Adipocyte (in vitro differentiated cells): ENCODE measurements around the gene PPP1R9B.

Experiments used
- DNase-seq: peaks from one replicate; pipeline ENCODE4 v3.0.0-alpha.2; 2015; ENCODE audit warnings: low read depth
- H3K27me3 ChIP-seq: replicated peaks from 2 replicates; pipeline ENCODE4 v1.7.0; 2013; ENCODE audit warnings: mild to moderate bottlenecking, low read length, moderate library complexity; ENCODE audit not compliant: control insufficient read depth, insufficient read depth
- H3K36me3 ChIP-seq: 2 replicates; pipeline ENCODE4 v1.7.0; 2013; ENCODE audit warnings: low read length, mild to moderate bottlenecking, moderate library complexity; ENCODE audit not compliant: control insufficient read depth, insufficient read depth, severe bottlenecking
- H3K4me1 ChIP-seq: 2 replicates; pipeline ENCODE4 v1.7.0; 2013; ENCODE audit warnings: mild to moderate bottlenecking, low read length, moderate library complexity; ENCODE audit not compliant: control insufficient read depth, insufficient read depth
- H3K4me3 ChIP-seq: 2 replicates; pipeline ENCODE4 v1.7.0; 2013; ENCODE audit warnings: mild to moderate bottlenecking, low read length, moderate library complexity
- H3K9ac ChIP-seq: 2 replicates; pipeline ENCODE4 v1.7.0; 2013; ENCODE audit warnings: mild to moderate bottlenecking, low read length, moderate library complexity
- H3K9me3 ChIP-seq: 2 replicates; pipeline ENCODE4 v1.7.0; 2013; ENCODE audit warnings: mild to moderate bottlenecking, low read length, moderate library complexity; ENCODE audit not compliant: control insufficient read depth

PPP1R9B gene

DNA sequence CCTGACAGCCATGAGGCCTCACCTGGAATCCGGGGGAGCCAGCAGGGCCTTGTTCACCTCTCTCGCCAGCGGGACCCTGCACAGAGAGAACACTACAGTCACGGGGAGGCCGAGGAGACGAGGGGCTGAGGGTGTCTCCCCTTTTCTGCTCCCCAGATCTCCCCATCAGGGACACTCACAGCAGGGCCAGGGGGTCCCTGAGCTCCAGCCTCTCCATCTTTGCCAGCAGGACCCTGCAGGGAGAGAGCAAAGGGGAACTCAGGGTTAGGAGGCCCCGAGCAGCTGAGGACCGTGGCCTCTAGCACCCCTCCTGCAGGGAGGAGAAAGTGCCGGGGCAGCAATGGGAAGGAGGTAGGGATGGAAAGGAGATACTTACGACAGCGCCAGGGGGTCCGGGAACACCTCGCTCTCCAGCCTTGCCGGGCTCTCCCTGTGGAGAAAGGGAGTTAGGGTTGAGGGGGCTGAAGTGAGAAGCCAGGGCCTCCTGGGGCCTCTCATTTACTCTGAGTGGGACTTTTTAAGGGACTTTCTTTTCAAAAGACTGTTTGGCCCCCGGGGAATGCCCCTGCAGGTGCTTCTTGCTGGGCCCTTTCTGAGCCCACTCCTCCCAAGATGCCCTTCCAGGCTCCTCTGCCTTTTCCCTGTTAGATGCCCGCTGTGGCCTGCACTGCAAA is 42.3 kb upstream of the PPP1R9B start:
- Histone ChIP-seq H3K36me3 (peaks cover 95% of the 10 kb centered on the region), H3K4me3 (peak overlapping the region; percentile 14), H3K9me3 (no peaks in the 10 kb centered on the region), H3K9ac (peak overlapping the region; percentile 100), H3K4me1 (peaks cover 66% of the 10 kb centered on the region), H3K27me3 (no peaks in the 10 kb centered on the region)
- DNase-seq: peak; percentile 18

DNA sequence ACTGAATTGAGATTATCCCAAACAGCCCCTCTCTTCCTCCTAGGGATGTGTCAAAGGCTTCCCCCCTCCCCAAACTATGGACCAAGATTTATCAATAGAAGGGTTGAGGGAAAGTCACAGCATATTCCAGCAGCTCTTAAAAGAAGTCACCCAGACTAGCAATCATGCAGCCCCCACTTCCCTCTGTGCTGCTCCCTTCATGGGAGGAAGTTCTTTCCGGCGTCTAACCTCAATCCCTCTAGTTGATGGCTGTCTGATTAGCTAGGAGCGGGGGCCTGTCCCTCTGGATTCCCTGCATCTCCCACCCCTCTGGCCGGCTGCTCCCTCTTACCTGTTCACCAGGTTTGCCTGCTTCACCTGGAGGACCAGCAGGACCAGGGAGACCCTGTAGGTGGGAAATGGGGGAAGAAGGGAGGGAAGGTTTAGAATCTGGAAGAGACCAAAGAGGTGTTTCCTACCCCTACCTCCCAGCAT is 41.7 kb upstream of the PPP1R9B start:
- Histone ChIP-seq H3K9me3 (no peaks in the 10 kb centered on the region), H3K27me3 (no peaks in the 10 kb centered on the region), H3K4me1 (peaks cover 66% of the 10 kb centered on the region), H3K36me3 (peaks cover 95% of the 10 kb centered on the region), H3K9ac (peak overlapping the region; percentile 100), H3K4me3 (peak overlapping the region; percentile 14)
- peak; percentile 37 for DNase-seq

DNA sequence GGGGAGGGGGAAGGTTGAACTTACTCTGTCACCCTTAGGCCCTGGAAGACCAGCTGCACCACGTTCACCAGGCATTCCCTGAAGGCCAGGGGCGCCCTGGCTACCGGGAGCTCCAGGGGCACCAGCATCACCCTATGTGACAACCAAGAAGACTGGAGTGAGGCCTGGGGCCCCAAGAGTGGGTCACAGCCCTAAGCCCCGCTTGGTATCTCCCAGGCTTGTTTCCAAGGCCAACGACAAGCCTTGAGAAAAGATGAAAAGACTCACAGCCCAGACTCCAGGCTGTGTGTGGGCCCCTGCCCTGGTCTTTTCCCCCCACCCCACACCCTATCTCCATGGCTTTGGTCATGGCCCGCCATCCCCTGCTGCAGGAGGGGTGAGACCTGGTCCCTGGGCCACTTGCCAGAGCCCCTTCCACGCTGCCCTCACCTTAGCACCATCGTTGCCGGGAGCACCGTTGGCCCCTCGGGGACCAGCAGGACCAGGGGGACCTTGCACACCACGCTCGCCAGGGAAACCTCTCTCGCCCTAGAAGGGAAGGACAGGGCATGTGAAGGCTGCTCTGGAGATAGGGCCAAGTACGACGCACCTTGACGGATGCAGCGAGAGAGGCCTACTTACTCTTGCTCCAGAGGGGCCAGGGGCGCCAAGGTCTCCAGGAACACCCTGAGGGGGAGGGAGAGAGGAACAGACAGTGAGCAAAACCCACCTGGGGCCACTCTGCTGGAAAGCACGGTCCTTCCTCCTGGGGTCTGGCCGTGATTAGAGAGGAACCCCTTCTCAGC is 41.1 kb upstream of the PPP1R9B start:
- Histone ChIP-seq H3K27me3 (no peaks in the 10 kb centered on the region), H3K9me3 (no peaks in the 10 kb centered on the region), H3K4me1 (peaks cover 64% of the 10 kb centered on the region), H3K9ac (peak overlapping the region; percentile 100), H3K36me3 (peaks cover 96% of the 10 kb centered on the region), H3K4me3 (peak overlapping the region; percentile 14)
- DNase-seq: peak; percentile 51

DNA sequence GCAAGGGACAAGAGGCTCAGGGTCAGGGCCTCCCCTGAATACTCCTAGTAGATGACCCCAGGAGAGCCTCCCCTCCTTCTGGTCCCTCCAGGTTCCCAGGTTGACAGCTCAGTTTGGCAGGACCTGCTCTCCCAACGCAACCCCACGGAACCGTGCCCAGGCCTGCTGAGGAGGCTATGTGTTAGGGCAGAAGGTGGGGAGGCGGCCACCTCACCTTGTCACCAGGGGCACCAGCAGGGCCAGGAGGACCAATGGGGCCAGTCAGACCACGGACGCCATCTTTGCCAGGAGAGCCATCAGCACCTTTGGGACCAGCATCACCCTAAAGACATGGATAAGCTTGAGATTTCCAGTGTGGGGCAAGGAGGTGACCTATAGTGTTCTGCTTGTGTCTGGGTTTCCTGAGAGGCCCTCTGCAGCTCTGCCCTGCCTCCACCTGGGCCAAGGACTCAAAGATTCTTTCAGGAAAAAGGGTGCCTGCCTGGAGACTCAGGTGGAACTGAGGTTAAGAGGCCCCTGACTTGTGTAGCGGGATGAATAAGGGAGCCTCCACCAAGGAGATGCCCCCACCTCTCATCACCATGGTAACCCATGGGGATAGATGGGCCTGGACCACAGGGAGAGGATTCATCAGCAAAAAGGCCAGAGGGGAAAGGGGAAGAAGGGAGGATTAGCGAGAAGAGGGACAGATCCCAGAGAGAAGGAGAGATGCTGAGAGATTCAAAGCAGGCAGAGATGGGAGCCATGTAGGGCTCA is 40.3 kb upstream of the PPP1R9B start:
- Histone ChIP-seq H3K4me3 (no peak overlapping the region), H3K9ac (peak overlapping the region; percentile 100), H3K9me3 (no peaks in the 10 kb centered on the region), H3K36me3 (peaks cover 96% of the 10 kb centered on the region), H3K4me1 (peaks cover 64% of the 10 kb centered on the region), H3K27me3 (no peaks in the 10 kb centered on the region)
- peak; percentile 62 for DNase-seq

DNA sequence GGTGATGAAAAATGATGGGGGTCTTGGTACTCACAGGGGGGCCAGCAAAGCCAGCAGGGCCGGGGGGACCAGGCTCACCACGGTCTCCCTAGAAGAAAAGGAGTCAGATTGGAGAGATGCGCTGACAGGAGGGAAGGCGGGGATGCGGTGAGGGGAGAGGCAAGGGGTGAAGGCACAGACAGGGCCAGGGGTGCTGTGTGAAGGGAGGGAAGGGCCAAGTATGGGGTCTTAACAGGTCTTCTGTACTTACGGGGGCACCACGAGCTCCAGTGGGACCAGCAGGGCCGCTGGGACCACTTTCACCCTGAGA is 39.8 kb upstream of the PPP1R9B start:
- H3K9ac ChIP-seq: peak overlapping the region; percentile 100
- no peaks in the 10 kb centered on the region for H3K27me3 ChIP-seq
- peaks cover 96% of the 10 kb centered on the region for H3K36me3 ChIP-seq
- H3K9me3 ChIP-seq: no peaks in the 10 kb centered on the region
- H3K4me3 ChIP-seq: no peak overlapping the region
- peak; percentile 47 for DNase-seq
- H3K4me1 ChIP-seq: peaks cover 62% of the 10 kb centered on the region

DNA sequence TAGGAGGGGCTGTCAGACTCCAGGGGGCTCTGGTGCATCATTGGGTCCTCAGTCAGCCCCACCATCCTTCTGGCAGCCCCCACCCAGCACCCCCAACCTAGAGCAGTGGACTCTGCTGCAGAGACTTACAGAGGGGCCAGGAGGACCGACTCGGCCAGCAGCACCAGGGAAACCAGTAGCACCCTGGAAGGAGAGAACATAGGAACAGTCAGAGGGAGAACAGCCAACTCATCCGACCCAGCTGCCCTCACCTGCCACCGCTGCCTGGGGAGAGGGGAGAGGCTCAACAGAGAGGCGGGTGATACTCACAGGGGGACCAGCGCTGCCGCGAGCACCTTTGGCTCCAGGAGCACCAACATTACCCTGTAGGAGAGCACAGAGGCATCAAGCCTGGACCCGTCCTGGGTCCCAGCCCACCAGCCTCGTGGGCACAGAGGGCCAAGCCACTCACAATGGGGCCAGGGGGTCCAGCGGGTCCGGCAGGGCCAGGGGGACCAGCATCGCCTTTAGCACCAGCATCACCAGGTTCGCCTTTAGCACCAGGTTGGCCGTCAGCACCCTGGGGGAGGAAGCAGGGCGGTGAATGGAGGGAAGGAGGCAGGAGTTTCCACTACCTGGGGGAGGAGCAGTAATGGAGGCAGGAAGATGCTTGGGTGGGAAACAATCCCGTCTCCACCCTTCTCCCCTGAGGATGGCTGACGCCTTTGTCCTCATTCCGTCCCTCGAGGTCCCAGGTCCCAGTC is 39.2 kb upstream of the PPP1R9B start:
- peak overlapping the region; percentile 100 for H3K9ac ChIP-seq
- H3K27me3 ChIP-seq: no peaks in the 10 kb centered on the region
- H3K4me1 ChIP-seq: peaks cover 63% of the 10 kb centered on the region
- H3K4me3 ChIP-seq: no peak overlapping the region
- no peaks in the 10 kb centered on the region for H3K9me3 ChIP-seq
- peak; percentile 58 for DNase-seq
- H3K36me3 ChIP-seq: peaks cover 96% of the 10 kb centered on the region

DNA sequence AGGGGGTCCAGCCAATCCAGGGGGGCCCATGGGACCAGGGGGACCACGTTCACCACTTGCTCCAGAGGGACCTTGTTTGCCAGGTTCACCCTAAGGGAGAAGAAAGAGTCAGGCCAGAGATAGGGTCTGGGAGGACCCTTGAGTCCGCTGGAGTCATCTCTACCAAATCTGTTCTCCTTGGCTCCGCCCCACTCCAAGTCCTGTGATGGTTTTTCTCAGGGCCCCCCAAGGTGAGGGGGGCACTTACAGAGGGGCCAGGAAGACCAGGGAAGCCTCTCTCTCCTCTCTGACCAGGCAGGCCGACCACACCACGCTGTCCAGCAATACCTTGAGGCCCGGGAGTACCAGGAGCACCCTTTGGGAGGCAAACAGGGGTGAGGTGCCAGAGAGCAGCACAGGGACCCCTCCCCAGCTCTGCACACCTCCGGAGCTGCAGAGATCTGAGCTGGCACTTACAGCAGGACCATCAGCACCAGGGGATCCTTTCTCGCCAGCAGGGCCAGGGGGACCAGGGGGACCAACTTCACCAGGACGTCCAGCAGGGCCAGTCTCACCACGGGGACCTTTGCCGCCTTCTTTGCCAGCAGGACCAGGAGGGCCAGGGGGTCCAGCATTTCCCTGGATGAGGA is 38.6 kb upstream of the PPP1R9B start:
- H3K36me3 ChIP-seq: peaks cover 92% of the 10 kb centered on the region
- H3K9me3 ChIP-seq: no peaks in the 10 kb centered on the region
- peak overlapping the region; percentile 100 for H3K9ac ChIP-seq
- H3K4me3 ChIP-seq: no peak overlapping the region
- H3K4me1 ChIP-seq: peaks cover 62% of the 10 kb centered on the region
- H3K27me3 ChIP-seq: no peaks in the 10 kb centered on the region
- peak; percentile 50 for DNase-seq

DNA sequence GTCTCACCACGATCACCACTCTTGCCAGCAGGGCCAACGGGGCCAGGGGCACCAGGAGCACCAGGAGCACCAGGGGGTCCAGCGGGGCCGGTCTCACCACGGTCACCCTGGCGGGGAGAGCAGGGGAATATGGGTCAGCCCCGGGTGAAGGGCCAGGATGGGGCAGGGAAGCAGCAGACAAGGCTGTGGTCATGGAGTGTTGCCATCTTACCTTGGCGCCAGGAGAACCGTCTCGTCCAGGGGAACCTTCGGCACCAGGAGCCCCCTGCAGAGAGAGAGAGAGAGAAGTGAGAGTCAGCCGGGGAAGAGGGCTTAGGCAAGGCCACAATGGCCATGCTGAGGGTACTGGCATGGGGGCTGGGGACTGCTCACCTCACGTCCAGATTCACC is 38.0 kb upstream of the PPP1R9B start:
- DNase-seq: no peak
- Histone ChIP-seq H3K27me3 (no peaks in the 10 kb centered on the region), H3K36me3 (peaks cover 91% of the 10 kb centered on the region), H3K9me3 (no peaks in the 10 kb centered on the region), H3K4me1 (peaks cover 61% of the 10 kb centered on the region), H3K9ac (peak overlapping the region; percentile 100), H3K4me3 (no peak overlapping the region)

DNA sequence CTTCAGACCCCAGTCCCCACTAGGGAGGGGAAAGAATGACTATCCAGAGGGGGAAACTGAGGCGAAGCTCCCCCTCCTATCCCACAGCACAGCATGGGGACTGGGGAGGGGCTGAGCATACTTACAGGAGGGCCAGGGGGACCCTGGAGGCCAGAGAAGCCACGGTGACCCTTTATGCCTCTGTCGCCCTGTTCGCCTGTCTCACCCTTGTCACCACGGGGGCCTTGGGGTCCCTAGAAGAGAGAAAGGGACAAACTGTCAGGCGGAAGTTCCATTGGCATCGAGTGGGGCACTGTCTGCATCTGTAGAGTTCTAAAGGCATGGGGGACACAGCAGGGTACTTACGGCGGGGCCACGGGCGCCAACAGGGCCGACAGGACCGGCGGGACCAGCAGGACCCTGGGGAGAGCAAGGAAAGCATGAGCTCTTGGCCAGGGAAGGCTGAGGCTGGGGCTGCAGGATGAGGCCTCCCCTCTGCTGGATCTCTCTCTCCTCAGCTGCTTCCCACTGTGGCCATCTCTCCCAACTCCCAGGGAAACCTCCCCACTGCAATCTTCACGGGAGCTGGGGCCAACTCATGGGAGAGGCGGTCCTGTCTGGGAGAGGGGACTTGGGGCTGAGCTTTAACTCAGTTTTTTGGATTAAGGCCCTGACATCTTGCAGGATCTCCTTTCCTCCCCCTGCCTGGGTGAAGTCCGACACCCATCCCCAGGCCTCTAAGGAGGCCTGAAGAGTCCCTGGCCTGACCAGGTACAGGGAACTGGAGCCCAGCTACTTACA is 37.5 kb upstream of the PPP1R9B start:
- no peaks in the 10 kb centered on the region for H3K9me3 ChIP-seq
- no peaks in the 10 kb centered on the region for H3K27me3 ChIP-seq
- H3K4me1 ChIP-seq: peaks cover 59% of the 10 kb centered on the region
- H3K9ac ChIP-seq: peak overlapping the region; percentile 100
- DNase-seq: peak; percentile 61
- H3K36me3 ChIP-seq: peaks cover 86% of the 10 kb centered on the region
- H3K4me3 ChIP-seq: no peak overlapping the region

DNA sequence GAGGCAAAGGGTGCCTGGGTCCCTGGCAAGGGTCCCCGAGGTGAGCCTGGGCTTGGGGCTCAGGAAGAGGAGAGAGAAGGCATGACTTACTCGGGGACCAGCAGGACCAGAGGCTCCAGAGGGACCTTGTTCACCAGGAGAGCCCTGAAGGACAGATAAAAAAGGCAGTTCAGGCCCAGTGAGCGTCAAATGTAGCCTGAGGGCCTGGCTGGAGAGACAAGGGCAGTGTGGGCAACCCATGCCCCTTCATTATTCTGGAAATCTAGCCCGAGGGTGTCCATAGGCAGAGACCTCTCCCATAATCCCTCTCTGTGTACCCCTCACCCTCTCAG is 36.9 kb upstream of the PPP1R9B start:
- Histone ChIP-seq H3K9ac (peak overlapping the region; percentile 100), H3K27me3 (no peaks in the 10 kb centered on the region), H3K4me1 (peaks cover 53% of the 10 kb centered on the region), H3K4me3 (no peak overlapping the region), H3K9me3 (no peaks in the 10 kb centered on the region), H3K36me3 (peaks cover 80% of the 10 kb centered on the region)
- peak; percentile 68 for DNase-seq
